GM18502 (cell line): ENCODE measurements around the gene CNOT10.
A peak's percentile ranks its signal among the peaks of the same experiment; 100 is the strongest.
"Not testable (repeated sequence)": the region's sequence is repeated elsewhere in the genome, so short reads cannot be mapped to it uniquely, and the experiment has no call there.

ENCODE experiments used
- ATAC-seq: cut with Tn5 transposase; IDR thresholded peaks from one replicate; pipeline ENCODE4 v1.9.1; 2021; ENCODE audit warnings: mild to moderate bottlenecking; ENCODE audit not compliant: unreplicated experiment, poor library complexity

Gene CNOT10

GRCh38 chr3:32755761-32756160, 70.8 kb downstream of the CNOT10 start:
- ATAC-seq, result no peak

GRCh38 chr3:32757618-32758374, 72.8 kb downstream of the CNOT10 start:
- ATAC-seq, result no peak

DNA sequence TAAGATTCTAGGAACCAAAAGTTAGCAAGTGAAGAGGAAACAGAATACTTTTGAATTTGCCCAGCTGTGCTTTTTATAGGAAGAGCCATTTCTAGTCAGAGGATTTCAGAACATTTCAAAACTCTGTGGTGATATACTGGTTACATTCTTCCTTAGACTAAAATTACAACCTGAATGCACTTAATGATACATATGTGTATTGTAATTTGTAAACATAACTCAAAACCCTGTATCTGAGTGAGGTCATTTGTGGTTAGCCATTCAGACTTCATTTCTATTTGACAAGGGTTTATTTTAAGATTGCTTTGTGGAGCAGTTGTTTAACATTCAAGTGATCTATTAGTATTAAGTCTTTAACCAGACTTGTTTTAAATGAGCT, 73.4 kb downstream of the CNOT10 start:
- ATAC-seq, result no peak

DNA sequence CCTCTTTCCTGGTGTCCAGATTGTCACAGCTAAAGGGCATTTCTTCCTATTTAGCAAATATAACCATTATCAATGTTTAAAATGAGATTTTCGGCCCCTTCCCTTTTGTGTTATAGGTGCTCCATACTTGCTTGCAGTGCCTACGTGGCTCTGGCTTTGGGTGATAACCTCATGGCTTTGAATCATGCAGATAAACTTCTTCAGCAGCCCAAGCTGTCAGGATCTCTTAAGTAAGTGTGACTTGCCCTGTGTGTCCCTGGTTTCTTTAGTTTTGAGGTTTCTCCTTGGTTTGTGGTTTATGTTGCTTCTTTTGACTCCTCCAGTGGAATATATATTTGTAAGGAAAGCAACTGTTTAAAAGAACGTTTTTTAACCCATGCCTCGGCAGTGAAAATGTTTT, 74.4 kb downstream of the CNOT10 start:
- no peak for ATAC-seq

GRCh38 chr3:32764481-32764880, 79.5 kb downstream of the CNOT10 start:
- ATAC-seq, result no peak

DNA sequence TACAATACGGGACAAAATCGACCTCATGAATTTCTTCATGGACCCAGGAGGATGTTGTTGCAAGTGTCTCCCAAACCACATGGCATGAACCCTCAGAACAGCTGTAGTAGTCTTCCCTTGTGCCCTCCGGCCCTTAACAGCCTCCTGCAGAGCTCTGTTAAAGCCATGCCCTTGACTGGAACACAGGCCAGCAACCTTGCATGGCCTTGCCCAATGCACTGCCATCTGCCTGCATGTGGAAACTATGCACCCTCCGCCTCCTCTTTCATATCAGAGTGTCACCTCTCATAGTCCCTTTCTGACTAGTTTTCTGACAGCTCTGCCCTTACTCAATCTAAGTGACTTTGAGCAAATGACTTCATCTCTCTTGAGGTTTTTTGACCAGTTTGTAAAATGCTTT, 93.4 kb downstream of the CNOT10 start:
- ATAC-seq, result no peak

GRCh38 chr3:32780071-32780734, 95.2 kb downstream of the CNOT10 start:
- ATAC-seq, result no peak

GRCh38 chr3:32780735-32781210, 95.8 kb downstream of the CNOT10 start:
- peak; percentile 40 for ATAC-seq

DNA sequence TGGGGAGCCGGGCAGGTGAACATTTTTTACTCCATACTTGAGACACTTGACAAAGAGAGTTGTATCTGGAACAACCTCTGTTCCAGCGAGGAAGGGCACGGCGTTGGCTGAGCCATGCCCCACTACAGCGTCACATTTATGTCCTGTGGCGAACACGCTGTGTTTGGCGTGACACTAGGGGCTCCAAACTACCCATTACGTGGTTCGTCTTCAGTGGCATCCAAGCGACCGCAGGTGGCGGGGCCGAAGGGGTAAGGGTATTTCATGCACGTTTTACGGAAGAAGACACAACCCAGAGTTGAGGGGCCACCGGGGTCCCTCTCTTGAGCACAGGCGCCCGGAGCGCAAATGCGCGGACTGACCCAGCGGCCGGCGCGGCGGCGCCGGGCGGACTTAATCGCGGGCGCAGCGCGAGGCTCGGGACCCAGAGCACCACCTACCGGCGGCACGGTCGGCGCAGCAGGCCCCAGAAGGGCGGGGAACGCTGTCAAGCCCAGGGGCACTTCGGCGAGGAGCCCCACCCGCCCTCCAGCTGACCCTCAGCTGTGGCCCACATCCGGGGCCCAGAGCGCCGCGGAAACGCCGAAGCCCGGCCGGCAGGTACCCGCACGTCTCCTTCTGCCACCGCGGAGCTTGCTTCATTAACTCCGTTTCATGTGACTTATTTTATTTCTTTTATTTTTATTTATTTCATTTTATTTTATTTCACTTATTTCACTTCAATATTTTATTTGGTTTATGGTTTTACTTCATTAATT, 96.4 kb downstream of the CNOT10 start:
- peak; percentile 95 for ATAC-seq

DNA sequence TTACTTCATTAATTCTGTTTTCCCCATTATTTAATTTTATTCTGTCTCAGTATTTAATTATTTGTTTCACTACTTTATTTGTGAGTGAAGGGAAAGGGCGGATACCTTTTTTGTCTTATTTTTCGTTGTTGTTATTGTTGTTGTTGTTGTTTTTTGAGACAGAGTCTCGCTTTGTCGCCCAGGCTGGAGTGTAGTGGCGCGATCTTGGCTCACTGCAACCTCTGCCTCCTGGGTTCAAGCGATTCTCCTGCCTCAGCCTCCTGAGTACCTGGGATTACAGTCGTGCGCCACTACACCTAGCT, 96.9 kb downstream of the CNOT10 start:
- not testable (repeated sequence) for ATAC-seq

GRCh38 chr3:32782407-32782806, 97.4 kb downstream of the CNOT10 start:
- no peak for ATAC-seq

- ATAC-seq, result no peak
Observed at GRCh38 chr3:32791833-32792232, 106.8 kb downstream of the CNOT10 start.

GRCh38 chr3:32794487-32795308, 109.7 kb downstream of the CNOT10 start:
- no peak for ATAC-seq

- not testable (repeated sequence) for ATAC-seq
Observed at GRCh38 chr3:32796384-32796950, 111.5 kb downstream of the CNOT10 start.

GRCh38 chr3:32797776-32798175, 112.8 kb downstream of the CNOT10 start:
- ATAC-seq, result no peak

DNA sequence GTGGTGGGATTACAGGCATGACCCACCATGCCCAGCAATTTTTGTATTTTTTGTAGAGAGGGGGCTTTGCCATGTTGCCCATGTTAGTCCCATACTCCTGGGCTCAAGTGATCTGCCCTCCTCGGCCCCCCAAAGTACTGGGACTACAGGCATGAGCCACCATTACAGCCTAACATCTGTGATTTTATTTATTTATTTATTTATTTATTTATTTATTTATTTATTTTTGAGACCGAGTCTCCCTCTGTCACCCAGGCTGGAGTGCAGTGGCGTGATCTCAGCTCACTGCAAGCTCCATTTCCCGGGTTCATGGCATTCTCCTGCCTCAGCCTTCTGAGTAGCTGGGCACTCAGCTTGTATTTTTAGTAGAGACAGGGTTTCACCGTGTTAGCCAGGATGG, 116.5 kb downstream of the CNOT10 start:
- ATAC-seq, result not testable (repeated sequence)

GRCh38 chr3:32813180-32813579, 128.2 kb downstream of the CNOT10 start:
- ATAC-seq, result no peak

DNA sequence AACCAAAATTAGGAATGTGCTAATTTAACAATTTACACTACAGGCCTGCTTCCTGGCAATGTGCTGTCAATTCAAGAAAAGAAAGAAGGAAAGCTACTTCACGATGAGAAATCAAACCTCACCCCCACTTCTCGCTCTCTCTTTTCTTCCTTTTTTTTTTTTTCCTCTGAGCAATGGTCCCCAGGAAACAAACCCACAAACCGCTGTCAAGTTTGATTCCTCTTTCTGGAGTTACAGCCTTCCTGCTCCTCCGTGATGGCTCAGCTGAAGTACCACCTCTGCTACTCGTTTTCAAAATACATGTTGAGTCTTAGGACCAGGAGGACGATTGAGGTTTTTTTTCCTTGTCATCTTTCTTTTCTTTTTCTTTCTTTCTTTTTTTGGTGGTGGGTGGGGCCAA, 129.4 kb downstream of the CNOT10 start:
- no peak for ATAC-seq

DNA sequence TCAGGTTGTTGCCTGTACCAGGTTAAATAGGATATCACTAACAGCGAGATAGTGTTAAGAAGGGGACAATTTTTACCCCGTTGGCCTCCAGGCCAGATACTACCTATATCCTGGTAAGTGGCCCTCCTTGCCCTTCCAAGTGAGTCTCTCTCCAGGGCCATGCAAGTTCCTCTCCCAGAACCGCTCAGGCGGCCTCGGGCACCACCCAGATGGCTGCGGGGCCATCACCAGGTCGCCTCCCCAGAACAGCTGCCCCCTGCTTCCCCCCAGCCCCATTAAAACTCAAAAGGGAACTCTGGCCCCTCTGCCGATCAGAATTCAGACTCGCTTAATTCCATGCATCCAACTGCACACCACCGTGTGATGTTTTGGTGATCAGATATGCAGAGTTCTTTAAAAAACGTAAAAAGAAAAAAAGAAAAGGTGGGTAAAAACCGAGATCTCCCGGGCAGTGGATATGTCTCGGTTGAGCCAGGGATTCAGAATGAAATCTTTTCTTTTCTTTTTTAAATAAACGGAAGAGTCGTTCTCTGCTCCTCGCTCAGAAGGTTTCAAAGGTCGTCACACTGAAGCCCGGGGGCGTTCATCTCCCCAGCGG, 131.0 kb downstream of the CNOT10 start:
- no peak for ATAC-seq
